Vagina (tissue), 2 donors: Measurements from ENCODE around the gene MMP27.

ENCODE experiments used
- POLR2A ChIP-seq, 2 donors: fragments of 450-650 bp; IDR thresholded peaks; one replicate each; pipeline ENCODE4 v1.6.1; 2017; ENCODE audit warnings: antibody characterized with exemption in 2 of 2, mild to moderate bottlenecking in 2 of 2, moderate library complexity in 2 of 2
- POLR2AphosphoS5 ChIP-seq, 2 donors: sonication (generic); formaldehyde crosslinking; IDR thresholded peaks; one replicate each; pipeline ENCODE4 v1.9.0; 2017; ENCODE audit warnings: antibody characterized with exemption in 2 of 2, mild to moderate bottlenecking in 2 of 2, low read depth in 1 of 2; ENCODE audit not compliant: insufficient read depth in 1 of 2
- TF ChIP-seq, protein P1 (sequence below), 3 experiments: fragments of 450-650 bp in 2 of 3; fragments of 200-600 bp in 1 of 3; sonication (generic) in 1 of 3; IDR thresholded peaks; one replicate each; pipeline ENCODE4 v1.5.1; 2017 to 2019; ENCODE audit warnings: antibody characterized with exemption in 3 of 3, mild to moderate bottlenecking in 2 of 3, moderate library complexity in 2 of 3

DNA sequence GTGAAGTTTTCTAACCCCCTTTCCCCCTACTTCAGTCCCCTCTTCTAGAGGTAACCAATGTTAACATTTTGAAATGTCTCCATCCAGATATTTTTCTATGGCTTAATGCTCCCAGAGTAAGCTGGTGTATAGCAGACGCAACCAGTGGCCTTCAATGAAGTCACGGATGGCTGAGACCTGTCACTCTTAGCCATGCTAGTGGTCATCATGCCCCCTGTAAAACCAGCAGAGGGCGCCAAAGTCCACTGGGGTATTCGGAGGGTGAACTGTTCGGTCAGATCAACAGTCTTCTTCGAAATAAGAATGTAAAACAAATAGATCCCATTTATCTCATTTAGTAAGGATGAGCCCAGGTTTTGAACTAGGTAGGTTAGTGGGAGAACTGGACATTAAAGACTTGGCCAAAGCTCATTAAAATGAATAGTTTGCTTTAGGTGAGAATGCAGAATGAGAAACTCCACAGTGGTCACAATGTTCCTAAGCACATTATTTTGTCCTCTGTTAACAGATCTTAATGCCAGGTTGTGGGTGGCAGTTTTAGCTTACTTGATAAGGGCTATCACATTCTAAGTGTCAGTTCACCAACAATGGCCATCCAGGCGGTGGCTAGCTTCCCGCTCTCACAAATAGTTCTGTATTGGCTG lies 27.8 kb upstream of the MMP27 start:
- TF ChIP-seq, protein P1, sequence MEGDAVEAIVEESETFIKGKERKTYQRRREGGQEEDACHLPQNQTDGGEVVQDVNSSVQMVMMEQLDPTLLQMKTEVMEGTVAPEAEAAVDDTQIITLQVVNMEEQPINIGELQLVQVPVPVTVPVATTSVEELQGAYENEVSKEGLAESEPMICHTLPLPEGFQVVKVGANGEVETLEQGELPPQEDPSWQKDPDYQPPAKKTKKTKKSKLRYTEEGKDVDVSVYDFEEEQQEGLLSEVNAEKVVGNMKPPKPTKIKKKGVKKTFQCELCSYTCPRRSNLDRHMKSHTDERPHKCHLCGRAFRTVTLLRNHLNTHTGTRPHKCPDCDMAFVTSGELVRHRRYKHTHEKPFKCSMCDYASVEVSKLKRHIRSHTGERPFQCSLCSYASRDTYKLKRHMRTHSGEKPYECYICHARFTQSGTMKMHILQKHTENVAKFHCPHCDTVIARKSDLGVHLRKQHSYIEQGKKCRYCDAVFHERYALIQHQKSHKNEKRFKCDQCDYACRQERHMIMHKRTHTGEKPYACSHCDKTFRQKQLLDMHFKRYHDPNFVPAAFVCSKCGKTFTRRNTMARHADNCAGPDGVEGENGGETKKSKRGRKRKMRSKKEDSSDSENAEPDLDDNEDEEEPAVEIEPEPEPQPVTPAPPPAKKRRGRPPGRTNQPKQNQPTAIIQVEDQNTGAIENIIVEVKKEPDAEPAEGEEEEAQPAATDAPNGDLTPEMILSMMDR (IDR thresholded peaks at IDR 0.05): peak in 1 of 3 experiments; percentile 15
- TF ChIP-seq POLR2A (IDR thresholded peaks at IDR 0.05) (no peak), POLR2AphosphoS5 (IDR thresholded peaks at IDR 0.05; ENCODE audit: insufficient read depth in 1 of 2, low read depth in 1 of 2) (no peak)
